Measurements from ENCODE around the gene SPAG9.

The SPAG9 gene

DNA sequence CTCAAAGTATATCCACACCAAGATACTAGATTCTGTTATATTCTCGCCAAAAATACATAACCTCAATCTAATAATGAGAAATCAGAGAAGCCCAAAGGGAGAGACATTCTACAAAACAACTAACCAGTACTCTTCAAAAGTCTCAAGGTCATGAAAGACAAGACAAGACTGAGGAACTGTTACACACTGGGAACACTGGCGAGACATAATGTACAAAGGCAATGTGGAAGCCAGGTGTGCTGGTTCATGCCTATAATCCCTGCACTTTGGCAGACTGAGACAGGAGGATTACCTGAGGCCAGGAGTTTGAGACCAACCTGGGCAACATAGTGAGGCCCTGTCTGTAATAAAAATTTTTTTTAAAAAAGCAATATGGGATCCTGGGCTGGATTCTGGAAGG is 85.9 kb downstream of the SPAG9 start:
- POLR2A ChIA-PET (ENCODE audit: low non-redundant PET), result no interaction called here
- CTCF ChIA-PET, result no interaction called here
- H3K27ac ChIP-seq, result no peak overlapping the region
- TF ChIP-seq, protein P1, sequence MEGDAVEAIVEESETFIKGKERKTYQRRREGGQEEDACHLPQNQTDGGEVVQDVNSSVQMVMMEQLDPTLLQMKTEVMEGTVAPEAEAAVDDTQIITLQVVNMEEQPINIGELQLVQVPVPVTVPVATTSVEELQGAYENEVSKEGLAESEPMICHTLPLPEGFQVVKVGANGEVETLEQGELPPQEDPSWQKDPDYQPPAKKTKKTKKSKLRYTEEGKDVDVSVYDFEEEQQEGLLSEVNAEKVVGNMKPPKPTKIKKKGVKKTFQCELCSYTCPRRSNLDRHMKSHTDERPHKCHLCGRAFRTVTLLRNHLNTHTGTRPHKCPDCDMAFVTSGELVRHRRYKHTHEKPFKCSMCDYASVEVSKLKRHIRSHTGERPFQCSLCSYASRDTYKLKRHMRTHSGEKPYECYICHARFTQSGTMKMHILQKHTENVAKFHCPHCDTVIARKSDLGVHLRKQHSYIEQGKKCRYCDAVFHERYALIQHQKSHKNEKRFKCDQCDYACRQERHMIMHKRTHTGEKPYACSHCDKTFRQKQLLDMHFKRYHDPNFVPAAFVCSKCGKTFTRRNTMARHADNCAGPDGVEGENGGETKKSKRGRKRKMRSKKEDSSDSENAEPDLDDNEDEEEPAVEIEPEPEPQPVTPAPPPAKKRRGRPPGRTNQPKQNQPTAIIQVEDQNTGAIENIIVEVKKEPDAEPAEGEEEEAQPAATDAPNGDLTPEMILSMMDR (conservative IDR thresholded peaks at IDR 0.05; ENCODE audit: low read depth), result no peak
- no peak for DNase-seq (ENCODE audit: low spot score)

DNA sequence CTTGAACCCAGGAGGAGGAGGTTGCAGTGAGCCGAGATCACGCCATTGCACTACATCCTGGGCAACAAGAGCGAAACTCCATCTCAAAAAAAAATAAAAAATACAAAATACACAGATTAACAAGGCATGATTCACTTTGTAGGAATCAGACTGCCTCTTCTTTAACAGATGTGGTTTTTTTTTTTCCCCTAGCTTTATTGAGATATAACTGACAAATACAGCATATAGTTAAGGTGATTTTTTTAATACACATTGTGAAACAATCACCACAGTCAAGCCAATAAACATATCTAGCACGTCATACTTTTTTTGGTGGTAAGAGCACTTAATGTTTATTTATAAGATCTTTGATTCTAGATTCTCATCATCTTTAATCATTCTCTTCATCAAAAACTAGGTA is 87.8 kb downstream of the SPAG9 start:
- TF ChIP-seq, protein P1 (conservative IDR thresholded peaks at IDR 0.05; ENCODE audit: low read depth), result no peak
- POLR2A ChIA-PET (ENCODE audit: low non-redundant PET), result no interaction called here
- CTCF ChIA-PET, result no interaction called here
- DNase-seq (ENCODE audit: low spot score), result no peak
- no peak overlapping the region for H3K27ac ChIP-seq

DNA sequence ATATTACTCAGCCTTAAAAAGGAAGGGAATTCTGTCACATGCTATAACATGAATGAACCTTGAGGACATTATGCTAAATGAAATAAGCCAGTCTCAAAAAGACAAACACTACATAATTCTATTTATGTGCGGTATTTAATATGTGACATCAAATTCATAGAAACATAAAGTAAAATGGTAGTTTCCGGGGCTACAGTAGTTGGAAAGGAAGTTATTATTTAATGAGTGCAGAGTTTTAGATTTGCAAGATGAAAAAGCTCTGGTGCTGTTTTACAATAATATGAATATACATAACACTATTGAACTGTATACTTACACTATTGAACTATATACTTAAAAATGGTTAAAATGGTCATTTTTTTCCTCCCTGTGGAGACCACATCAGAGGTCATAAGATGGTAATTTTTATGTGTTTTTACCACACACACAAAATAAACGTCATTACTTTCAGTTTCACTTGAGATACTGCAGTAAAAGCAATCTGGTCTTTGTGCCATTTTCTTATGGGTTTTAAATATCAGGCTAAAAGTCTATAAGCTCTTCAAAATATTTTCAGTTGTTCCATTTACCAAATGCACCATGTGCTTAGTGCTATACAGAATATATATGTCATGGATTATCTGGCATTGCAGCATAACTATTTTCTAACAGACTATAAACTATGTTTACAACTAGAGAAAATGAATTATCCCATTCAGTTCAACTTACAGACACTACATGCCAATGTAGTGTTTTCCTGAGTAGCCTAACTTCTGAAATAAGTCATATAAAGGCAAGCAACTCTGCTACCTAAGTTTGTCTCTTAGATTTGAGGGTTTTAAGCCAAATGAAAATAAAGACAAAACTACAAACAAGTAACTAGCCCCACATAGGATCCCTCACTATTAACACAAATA is 90.9 kb downstream of the SPAG9 start:
- ChIA-PET CTCF (interaction anchor here (0.6 to 0.7 kb wide), 2 partner anchors 33 kb away, joined by 3 read pairs; no protein-coding TSS in a partner anchor), POLR2A (ENCODE audit: low non-redundant PET) (no interaction called here)
- TF ChIP-seq, protein P1 (conservative IDR thresholded peaks at IDR 0.05; ENCODE audit: low read depth), result no peak
- no peak for DNase-seq (ENCODE audit: low spot score)
- H3K27ac ChIP-seq, result no peak overlapping the region

DNA sequence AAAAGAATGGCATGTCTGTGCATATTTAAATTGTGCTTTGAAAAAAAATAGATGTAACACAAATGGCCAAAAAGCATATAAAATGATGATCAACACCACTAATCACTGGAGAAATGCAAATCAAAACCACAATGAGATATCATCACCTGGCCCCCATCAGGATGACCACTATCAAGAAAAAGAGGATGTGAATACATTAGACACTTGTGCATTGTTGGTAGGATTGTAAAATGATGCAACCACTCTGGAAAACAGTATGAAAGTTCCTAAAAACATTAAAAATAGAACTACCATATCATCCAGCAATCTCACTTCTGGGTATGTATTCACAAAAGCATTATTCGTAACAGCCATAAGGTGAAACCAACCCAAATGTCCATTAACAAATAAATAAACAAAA is 91.5 kb downstream of the SPAG9 start:
- no peak overlapping the region for H3K27ac ChIP-seq
- no peak for DNase-seq (ENCODE audit: low spot score)
- CTCF ChIA-PET, result interaction anchor here (0.7 kb wide), 1 partner anchor 33 kb away, joined by 3 read pairs; no protein-coding TSS in a partner anchor
- POLR2A ChIA-PET (ENCODE audit: low non-redundant PET), result no interaction called here
- TF ChIP-seq, protein P1 (conservative IDR thresholded peaks at IDR 0.05; ENCODE audit: low read depth), result no peak

DNA sequence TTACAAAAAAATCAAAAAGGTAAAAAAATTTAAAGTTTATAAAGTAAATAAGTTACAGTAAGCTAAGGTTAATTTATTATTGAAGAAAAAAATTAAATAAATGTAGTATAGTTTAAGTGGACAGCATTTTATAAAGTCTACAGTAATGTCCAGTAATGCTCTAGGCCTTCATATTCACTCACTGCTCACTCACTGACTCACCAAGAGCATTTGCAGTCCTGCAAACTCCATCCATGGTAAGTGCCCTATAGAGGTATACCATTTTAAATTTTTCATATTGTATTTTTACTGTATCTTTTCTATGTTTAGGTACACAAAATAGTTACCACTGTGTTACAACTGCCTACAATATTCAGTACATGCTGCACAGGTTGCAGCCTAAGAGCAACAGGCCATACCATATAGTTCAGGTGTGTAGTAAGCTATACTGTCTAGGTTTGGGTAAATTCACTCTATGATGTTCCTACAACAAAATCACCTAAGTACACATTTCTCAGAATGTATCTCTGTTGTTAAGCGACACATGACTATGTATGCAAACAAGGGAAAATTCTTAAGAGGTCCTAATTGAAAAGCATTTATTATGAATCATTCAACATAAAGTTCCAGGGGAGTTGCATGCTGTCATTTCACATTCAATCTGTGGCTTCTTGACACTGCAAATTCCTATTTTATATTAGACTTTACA is 92.3 kb downstream of the SPAG9 start:
- H3K27ac ChIP-seq, result no peak overlapping the region
- TF ChIP-seq, protein P1 (conservative IDR thresholded peaks at IDR 0.05; ENCODE audit: low read depth), result no peak
- DNase-seq (ENCODE audit: low spot score), result no peak
- ChIA-PET CTCF (interaction anchor here (0.6 to 1.0 kb wide), 2 partner anchors 28 to 37 kb away, joined by 4 read pairs; no protein-coding TSS in a partner anchor), POLR2A (ENCODE audit: low non-redundant PET) (interaction anchor here (0.6 kb wide), 1 partner anchor 30 kb away, joined by 6 read pairs; no protein-coding TSS in a partner anchor)

DNA sequence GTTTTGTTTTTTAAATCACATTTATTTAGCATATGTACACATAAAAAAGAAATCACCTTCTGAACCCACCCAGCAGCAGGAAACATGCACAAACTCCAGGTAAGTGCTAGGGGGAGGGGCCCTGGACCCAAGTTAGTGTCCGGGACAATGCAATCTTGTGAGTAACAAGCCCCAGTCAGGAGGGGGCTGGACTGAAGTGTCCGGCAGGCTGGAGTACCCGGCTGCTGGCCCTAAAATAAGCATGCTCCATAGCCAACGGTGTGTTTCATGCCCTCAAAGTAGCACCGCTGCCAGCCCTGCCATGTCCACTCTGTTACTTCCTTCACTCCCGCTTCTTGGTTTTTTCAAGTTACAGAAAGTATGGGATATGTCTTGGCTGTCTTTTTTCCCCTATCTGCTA is 102.1 kb downstream of the SPAG9 start:
- DNase-seq (ENCODE audit: low spot score), result no peak
- TF ChIP-seq, protein P1 (conservative IDR thresholded peaks at IDR 0.05; ENCODE audit: low read depth), result no peak
- POLR2A ChIA-PET (ENCODE audit: low non-redundant PET), result no interaction called here
- H3K27ac ChIP-seq, result no peak overlapping the region
- CTCF ChIA-PET, result no interaction called here

Data from RWPE1 (cell line).